Activated CD8-positive, alpha-beta T cell treated with anti-CD3 and anti-CD28 coated beads, Interleukin-2, amount 10 ng/mL, durations not matched to agents 7 days and 5 days (primary cell): Measurements from ENCODE around the gene RNF8. TPM values are rescaled to one million over a fixed set of nuclear protein-coding genes. Genes with fewer than 3 reads are reported as not detected.

Experiments
- ATAC-seq: fragments of 150-1000 bp; cut with Tn5 transposase; one replicate; pipeline ENCODE4 v1.10.0; 2021; ENCODE audit warnings: moderate library complexity
- CTCF ChIA-PET: fragments of 350-600 bp; sonication (Branson Sonifier 250); formaldehyde crosslinking; loops from one replicate; lab custom pipeline; 2021; ENCODE audit warnings: antibody characterized with exemption; lab: Charles Lee
- POLR2A ChIA-PET: fragments of 350-600 bp; sonication (Branson Sonifier 250); formaldehyde crosslinking; loops from one replicate; lab custom pipeline; 2021; ENCODE audit warnings: antibody characterized with exemption; lab: Charles Lee
- DNase-seq: peaks from one replicate; pipeline ENCODE4 v3.0.0-alpha.2; 2020
- H3K27ac Mint-ChIP-seq: one replicate; pipeline ENCODE4 v1.8.0; 2021; ENCODE audit warnings: mild to moderate bottlenecking, mixed read lengths
- H3K27me3 Mint-ChIP-seq: one replicate; pipeline ENCODE4 v1.8.0; 2021; ENCODE audit warnings: low read depth, mixed read lengths
- H3K36me3 Mint-ChIP-seq: one replicate; pipeline ENCODE4 v1.8.0; 2021; ENCODE audit warnings: low read depth, mixed read lengths
- H3K4me1 Mint-ChIP-seq: one replicate; pipeline ENCODE4 v1.8.0; 2021; ENCODE audit warnings: low read depth, mixed read lengths
- H3K4me3 Mint-ChIP-seq: one replicate; pipeline ENCODE4 v1.8.0; 2021; ENCODE audit warnings: mild to moderate bottlenecking, mixed read lengths
- H3K9me3 Mint-ChIP-seq: one replicate; pipeline ENCODE4 v1.8.0; 2022; ENCODE audit warnings: mixed read lengths; ENCODE audit not compliant: insufficient read depth
- total RNA-seq, 2 experiments: library from RNA; stranded (reverse); gene quantifications; one replicate each; pipeline ENCODE4 v1.2.3, GENCODE V29; 2021

The RNF8 gene
- total RNA-seq, 2 experiments from 2014 or later: 23.2 to 23.7 TPM

DNA sequence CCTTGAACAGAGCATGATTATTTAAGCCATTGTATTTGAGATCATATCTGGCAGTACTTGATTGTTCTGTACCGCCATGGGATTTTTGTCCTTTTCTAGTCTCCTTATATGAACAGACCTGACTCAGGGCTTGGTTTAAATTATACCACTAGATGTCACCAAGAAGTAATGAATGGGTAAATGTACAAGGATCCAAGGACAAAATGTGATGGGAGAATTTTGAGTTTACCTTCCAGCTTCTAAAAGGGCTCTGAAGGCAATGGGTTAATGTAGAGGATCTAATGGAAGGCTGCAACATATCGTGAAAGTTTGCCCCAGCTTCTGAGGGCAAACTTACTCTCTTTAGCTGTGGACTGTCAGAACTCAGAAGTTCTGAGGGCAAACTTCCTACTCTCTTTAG is 12.0 kb downstream of the RNF8 start:
- no peaks in the 10 kb centered on the region for H3K9me3 Mint-ChIP-seq
- DNase-seq (no peak), ATAC-seq (no peak)
- no peak overlapping the region for H3K27ac Mint-ChIP-seq
- H3K36me3 Mint-ChIP-seq: peaks cover 30% of the 10 kb centered on the region
- CTCF ChIA-PET: interaction anchor here (0.7 to 1.8 kb wide), 5 partner anchors 26 to 1153 kb away, joined by 3 to 10 read pairs (median 5); partner anchors contain the start of gene CMTR1
- H3K27me3 Mint-ChIP-seq: no peaks in the 10 kb centered on the region
- POLR2A ChIA-PET: interaction anchor here (0.9 kb wide), 1 partner anchor 25 kb away, joined by 3 read pairs; no protein-coding TSS in a partner anchor
- H3K4me1 Mint-ChIP-seq: peaks cover 10% of the 10 kb centered on the region
- no peak overlapping the region for H3K4me3 Mint-ChIP-seq

DNA sequence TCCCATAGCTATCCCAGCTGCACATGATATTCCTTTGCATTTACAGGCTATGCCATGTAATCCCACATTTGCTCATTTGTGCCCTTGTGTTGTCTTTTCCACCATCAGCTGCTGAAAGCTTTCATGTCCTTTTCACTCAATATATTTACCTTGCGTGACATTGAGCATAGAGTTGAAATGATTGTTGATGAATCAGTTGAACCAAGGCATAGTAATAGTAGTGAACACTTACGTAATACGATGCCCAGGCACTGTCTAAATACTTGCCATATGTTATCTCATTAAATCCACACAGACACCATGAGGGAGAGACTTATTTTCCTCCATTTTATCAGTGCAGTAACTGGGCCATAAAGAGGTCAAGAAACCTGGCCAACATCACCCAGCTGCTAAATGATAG is 13.1 kb downstream of the RNF8 start:
- Mint-ChIP-seq H3K36me3 (peaks cover 24% of the 10 kb centered on the region), H3K9me3 (no peaks in the 10 kb centered on the region), H3K4me1 (peaks cover 10% of the 10 kb centered on the region), H3K27me3 (no peaks in the 10 kb centered on the region), H3K4me3 (no peak overlapping the region), H3K27ac (no peak overlapping the region)
- ATAC-seq: no peak
- CTCF ChIA-PET: interaction anchor here (1.2 to 1.8 kb wide), 3 partner anchors 41 to 199 kb away, joined by 3 to 10 read pairs (median 6); partner anchors contain the start of gene CMTR1
- no peak for DNase-seq
- POLR2A ChIA-PET: no interaction called here

DNA sequence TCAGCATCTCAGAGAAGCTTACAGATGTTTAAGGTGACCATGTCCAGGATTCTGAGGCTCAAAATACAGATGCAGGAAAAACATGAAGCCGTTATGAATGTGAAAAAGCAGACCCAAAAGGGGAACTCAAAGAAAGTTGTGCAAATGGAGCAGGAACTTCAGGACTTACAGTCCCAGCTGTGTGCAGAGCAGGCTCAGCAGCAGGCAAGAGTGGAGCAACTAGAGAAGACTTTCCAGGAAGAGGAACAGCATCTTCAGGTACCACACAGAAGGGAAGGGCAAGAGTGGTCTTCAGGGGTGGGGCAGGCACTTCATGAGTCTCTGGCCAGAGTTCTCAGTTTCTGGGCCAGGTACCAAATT is 15.2 kb downstream of the RNF8 start:
- Mint-ChIP-seq H3K4me1 (peaks cover 10% of the 10 kb centered on the region), H3K36me3 (peaks cover 25% of the 10 kb centered on the region), H3K4me3 (no peak overlapping the region), H3K27me3 (no peaks in the 10 kb centered on the region), H3K27ac (peak overlapping the region; percentile 31), H3K9me3 (no peaks in the 10 kb centered on the region)
- CTCF ChIA-PET: interaction anchor here (1.1 kb wide), 1 partner anchor 13 kb away, joined by 3 read pairs; no protein-coding TSS in a partner anchor
- DNase-seq: no peak
- ATAC-seq: no peak
- POLR2A ChIA-PET: no interaction called here

DNA sequence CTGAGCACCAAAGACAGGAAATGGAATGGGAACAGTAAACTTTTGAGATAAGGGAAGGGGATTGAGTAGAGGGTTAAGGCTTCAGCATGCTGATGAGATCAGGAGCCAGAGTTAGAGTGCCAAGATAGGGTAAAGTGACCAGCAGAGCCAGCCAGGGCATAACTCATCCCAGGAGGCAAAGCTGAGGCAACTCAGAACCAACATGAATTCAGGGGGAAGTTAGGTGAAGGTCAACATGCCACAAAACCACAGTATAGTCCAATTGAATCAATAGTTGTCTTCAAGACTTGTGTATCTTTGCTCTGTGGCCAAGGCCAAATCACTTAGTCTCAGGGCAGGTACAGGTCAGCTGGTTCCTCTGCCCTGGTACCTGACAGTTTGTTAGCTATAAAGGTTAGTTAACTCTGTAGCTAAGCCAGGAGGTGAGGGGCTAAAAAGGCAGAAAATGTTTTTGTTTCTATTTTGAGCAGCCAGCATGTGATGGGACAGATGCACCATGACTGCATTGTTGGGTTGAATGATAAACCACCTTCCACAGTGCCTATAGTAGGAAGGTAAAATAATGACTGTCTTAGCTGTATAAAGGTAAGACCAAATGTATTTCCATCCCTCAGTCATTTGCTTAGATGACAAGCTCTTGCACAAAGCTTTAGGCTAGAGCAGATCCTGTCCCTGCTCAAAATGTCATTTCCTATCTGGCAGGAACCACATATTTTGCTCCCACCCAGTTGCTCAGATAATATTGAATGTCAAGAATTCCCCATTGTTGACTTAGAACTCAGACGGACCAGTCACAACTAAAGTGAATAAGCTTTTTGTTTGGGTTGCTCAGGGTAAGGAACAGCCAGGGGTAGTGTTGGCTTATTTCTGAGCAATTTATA is 15.8 kb downstream of the RNF8 start:
- DNase-seq (no peak), ATAC-seq (no peak)
- Mint-ChIP-seq H3K27ac (peak overlapping the region; percentile 31), H3K9me3 (no peaks in the 10 kb centered on the region), H3K27me3 (no peaks in the 10 kb centered on the region), H3K4me1 (peaks cover 10% of the 10 kb centered on the region), H3K36me3 (peaks cover 25% of the 10 kb centered on the region), H3K4me3 (no peak overlapping the region)
- ChIA-PET POLR2A (interaction anchor here (0.6 to 1.2 kb wide), 3 partner anchors 64 to 303 kb away, joined by 3 to 4 read pairs (median 3); no protein-coding TSS in a partner anchor), CTCF (no interaction called here)

DNA sequence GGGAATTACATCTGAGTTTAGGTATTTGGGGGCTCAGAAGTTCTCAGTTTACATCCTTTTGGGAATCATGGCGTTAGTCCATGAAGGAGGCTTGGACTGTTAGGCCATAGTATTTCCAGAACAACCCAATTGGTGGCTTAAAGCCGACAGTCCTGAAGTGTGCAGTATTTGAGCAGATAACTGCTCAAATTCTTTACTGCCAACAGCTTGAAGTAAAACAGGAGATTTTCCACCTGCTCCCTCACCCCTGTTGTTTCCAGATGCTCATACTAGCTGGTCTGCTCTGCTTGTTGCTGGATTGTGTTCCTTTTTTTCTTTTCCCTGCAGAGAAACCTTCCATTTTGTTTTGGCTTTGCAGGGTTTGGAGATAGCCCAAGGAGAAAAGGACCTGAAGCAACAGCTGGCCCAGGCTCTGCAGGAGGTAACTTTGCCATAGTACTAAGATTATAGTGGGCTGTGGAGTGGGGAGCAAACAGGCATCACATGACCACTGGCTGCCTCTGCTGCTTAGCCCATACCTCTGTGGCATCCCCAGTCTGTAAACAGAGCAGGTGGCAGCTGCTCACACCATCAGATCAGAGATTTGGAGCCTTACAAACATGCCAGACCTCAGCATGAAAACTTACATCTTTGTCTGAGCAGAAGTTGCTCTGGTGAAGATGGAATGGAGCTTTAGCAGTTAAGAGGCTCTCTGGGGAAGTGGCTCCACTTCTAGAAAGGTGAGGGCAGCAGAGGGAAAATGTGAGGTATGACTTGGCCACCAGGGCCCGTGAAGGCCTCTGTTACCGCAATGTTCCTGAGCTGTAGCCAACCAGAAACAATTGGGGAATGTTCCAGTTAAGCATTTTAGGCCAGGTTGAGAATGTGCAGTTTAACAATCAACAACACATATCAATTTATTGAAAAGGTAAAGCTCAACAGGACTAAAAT is 17.6 kb downstream of the RNF8 start:
- no peaks in the 10 kb centered on the region for H3K27me3 Mint-ChIP-seq
- H3K9me3 Mint-ChIP-seq: no peaks in the 10 kb centered on the region
- POLR2A ChIA-PET: no interaction called here
- H3K27ac Mint-ChIP-seq: no peak overlapping the region
- peaks cover 10% of the 10 kb centered on the region for H3K4me1 Mint-ChIP-seq
- CTCF ChIA-PET: interaction anchor here (1.3 to 2.9 kb wide), 3 partner anchors 10 to 58 kb away, joined by 3 to 13 read pairs (median 3); no protein-coding TSS in a partner anchor
- DNase-seq (no peak), ATAC-seq (no peak)
- H3K4me3 Mint-ChIP-seq: no peak overlapping the region
- peaks cover 30% of the 10 kb centered on the region for H3K36me3 Mint-ChIP-seq

DNA sequence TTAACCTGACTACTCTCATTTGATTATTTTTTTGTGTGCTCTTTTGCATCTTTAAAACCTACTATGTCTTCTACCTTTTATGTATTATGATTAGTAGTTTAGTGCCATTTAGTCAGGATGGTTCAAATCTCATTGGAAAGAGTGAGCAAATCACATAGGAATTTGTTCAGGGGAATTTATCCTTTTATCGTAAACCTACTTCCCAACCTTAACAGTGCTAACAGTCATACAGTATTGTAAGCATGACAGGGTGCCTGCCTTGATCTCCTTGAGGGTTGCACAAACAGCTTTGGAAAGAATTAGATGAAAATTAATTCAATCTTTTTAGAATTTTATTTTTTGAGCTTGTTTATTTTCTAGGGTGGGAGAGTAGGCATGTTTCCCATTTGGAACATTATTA is 18.3 kb downstream of the RNF8 start:
- H3K27me3 Mint-ChIP-seq: no peaks in the 10 kb centered on the region
- H3K27ac Mint-ChIP-seq: no peak overlapping the region
- peaks cover 10% of the 10 kb centered on the region for H3K4me1 Mint-ChIP-seq
- H3K36me3 Mint-ChIP-seq: peaks cover 29% of the 10 kb centered on the region
- DNase-seq (no peak), ATAC-seq (no peak)
- no peaks in the 10 kb centered on the region for H3K9me3 Mint-ChIP-seq
- ChIA-PET CTCF (interaction anchor here (1.0 to 2.9 kb wide), 4 partner anchors 9 to 320 kb away, joined by 3 to 13 read pairs (median 3); no protein-coding TSS in a partner anchor), POLR2A (no interaction called here)
- H3K4me3 Mint-ChIP-seq: no peak overlapping the region

DNA sequence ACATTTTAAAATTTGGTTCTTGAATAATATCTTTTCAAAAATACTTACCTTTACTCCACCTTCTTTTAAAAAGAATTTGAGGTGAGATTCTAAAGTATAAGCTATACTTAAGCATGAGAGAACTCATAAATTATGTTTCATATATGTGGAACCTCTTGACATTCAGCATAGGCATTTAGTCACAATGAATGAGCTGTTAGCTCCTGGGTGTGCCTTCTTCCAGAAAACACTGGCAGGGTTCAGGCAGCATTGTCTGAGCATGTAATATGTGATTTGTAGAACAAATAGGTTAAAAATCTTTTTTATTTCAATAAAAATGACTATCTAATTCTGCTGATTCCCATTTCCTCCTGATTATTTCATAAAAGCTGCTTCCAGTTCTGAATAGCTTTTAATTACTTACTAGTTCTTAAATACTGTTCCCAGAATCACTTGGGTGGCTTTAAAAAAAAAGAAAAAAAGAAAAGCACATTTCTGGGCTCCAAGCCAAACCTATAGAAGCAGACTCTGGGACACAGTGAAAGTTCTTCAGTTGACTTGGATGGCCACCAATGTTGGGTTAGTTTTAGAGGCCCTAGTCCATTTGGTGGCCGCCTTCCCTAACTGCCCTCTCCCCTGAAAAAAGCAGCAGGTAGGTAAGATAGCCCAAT is 20.2 kb downstream of the RNF8 start:
- Mint-ChIP-seq H3K9me3 (no peaks in the 10 kb centered on the region), H3K4me1 (peaks cover 4% of the 10 kb centered on the region), H3K27ac (no peak overlapping the region), H3K27me3 (no peaks in the 10 kb centered on the region), H3K36me3 (peaks cover 29% of the 10 kb centered on the region), H3K4me3 (no peak overlapping the region)
- ATAC-seq (no peak), DNase-seq (no peak)
- ChIA-PET CTCF (interaction anchor here (1.0 to 2.9 kb wide), 4 partner anchors 7 to 193 kb away, joined by 3 to 13 read pairs (median 4); no protein-coding TSS in a partner anchor), POLR2A (interaction anchor here (1.0 kb wide), 1 partner anchor 60 kb away, joined by 5 read pairs; no protein-coding TSS in a partner anchor)

DNA sequence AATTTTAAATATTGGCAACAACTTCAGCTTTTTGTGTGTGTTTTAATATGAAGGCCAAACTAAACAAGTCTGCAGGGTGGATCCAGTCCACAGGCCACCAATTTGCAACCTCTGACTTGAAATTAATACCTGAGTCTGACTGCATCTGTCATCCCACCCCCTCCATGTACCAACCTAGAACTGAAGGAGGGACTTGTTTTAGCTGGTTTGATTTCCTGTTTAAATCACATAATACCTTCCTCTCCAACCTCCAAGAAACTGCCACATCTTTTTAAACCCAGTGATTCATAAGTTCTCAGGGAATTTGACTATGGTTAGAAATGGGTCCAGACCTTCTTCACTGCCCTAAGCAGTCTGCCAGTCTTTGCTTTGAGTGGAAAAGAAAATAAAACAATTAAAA is 21.6 kb downstream of the RNF8 start:
- Mint-ChIP-seq H3K36me3 (peaks cover 22% of the 10 kb centered on the region), H3K27ac (no peak overlapping the region), H3K4me3 (no peak overlapping the region), H3K4me1 (no peaks in the 10 kb centered on the region), H3K9me3 (no peaks in the 10 kb centered on the region), H3K27me3 (no peaks in the 10 kb centered on the region)
- POLR2A ChIA-PET: no interaction called here
- DNase-seq (no peak), ATAC-seq (no peak)
- CTCF ChIA-PET: no interaction called here

DNA sequence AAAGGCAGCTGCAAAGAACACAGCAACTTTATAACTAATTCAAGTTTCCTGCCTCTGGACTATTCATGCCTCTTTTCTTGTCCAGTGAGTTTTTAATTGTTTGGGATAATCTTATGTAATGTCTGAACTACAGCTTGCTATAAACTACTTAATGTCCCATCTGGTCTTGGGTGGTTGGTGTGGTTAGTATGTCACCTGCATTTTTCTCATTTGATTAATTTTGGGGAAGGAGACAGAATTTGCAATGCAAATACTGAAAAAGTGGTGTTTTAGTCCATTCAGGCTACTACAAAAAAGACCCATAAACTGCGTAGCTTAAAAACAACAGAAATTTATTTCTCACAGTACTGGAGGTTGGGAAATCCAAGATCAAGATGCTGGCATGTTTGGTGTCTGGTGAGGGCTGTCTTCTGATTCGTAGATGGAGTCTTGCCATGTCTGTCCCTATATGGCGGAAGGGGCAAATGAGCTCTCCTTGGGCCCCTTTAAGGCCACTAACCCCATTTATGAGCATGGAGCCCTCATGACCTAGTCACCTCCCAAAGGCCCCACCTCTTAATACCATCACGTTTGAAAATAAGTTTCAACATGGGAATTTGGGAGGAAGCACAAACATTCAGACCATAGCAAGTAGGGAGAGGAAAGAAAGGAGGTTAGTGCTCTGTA is 22.4 kb downstream of the RNF8 start:
- DNase-seq: no peak
- Mint-ChIP-seq H3K27me3 (no peaks in the 10 kb centered on the region), H3K36me3 (peaks cover 20% of the 10 kb centered on the region), H3K9me3 (no peaks in the 10 kb centered on the region), H3K4me3 (no peak overlapping the region), H3K4me1 (no peaks in the 10 kb centered on the region), H3K27ac (no peak overlapping the region)
- ATAC-seq: no peak
- ChIA-PET CTCF (interaction anchor here (0.7 kb wide), 1 partner anchor 51 kb away, joined by 3 read pairs; no protein-coding TSS in a partner anchor), POLR2A (no interaction called here)

DNA sequence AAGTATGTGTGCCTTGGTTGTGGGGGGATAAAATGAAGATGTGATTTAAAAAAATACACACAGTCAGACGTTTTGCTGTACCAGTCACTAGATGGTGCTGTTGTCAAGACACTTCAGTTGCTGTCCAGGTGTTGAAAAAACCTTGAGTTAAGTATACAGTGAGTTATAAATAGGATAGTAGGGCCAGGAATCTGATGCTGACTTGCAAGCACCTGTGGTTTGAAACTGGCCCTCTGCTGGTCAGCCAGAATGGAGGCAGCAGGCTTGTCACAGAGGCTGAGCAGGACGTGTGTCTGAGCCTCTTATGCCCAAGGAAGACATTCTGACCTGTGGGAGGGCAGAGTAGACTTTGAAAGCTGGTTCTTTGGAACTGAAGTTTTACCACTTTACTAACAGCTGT is 27.8 kb downstream of the RNF8 start:
- ChIA-PET CTCF (interaction anchor here (0.7 to 4.2 kb wide), 14 partner anchors 9 to 328 kb away, joined by 3 to 19 read pairs (median 3); no protein-coding TSS in a partner anchor), POLR2A (no interaction called here)
- H3K9me3 Mint-ChIP-seq: no peaks in the 10 kb centered on the region
- H3K27me3 Mint-ChIP-seq: no peaks in the 10 kb centered on the region
- peak; percentile 76 for ATAC-seq
- peak; percentile 53 for DNase-seq
- H3K27ac Mint-ChIP-seq: no peak overlapping the region
- H3K4me1 Mint-ChIP-seq: no peaks in the 10 kb centered on the region
- no peak overlapping the region for H3K4me3 Mint-ChIP-seq
- peaks cover 40% of the 10 kb centered on the region for H3K36me3 Mint-ChIP-seq
